ENCODE results near the gene RPL13A. TPM values are rescaled to one million over a fixed set of nuclear protein-coding genes. Genes with fewer than 3 reads are reported as not detected.

Gene RPL13A
- total RNA-seq, 1 experiment from 2014 or later, result 2,726 TPM

DNA sequence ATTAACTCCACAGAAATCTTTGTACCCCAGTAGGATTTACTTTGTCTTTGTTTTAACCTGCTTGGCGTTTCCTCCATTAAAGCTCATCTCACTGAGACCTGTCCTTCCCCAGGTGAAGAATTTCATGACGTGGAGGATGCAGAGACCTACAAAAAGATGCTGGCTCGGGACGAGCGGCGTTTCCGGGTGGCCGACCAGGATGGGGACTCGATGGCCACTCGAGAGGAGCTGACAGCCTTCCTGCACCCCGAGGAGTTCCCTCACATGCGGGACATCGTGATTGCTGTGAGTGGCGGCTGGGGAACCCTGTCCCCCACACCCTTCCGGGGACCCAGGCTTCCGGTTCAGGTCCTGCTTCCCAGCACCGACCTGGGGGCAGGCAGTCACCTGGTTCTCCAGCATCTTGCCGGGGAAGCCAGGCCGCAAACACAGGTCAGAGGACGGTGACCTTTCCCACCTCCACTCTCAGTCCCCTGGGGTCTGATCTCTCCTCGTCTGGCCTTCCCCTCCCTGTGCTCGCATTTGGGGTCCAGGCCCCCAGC is 49.6 kb downstream of the RPL13A start:
- no peak for DNase-seq
- Histone ChIP-seq H3K36me3 (ENCODE audit: control insufficient read depth, insufficient read depth, low read length) (peaks cover 5% of the 10 kb centered on the region), H3K27me3 (replicated peaks; ENCODE audit: control insufficient read depth, insufficient read depth, low read length) (no peaks in the 10 kb centered on the region), H3K9me3 (no peaks in the 10 kb centered on the region), H3K4me1 (no peaks in the 10 kb centered on the region), H3K4me3 (ENCODE audit: low read depth, low read length) (no peak overlapping the region)
- intact Hi-C loops (cut with micrococcal nuclease; ENCODE audit: unreplicated experiment), result no loop called here
- CTCF ChIA-PET, result no interaction called here
- TF ChIP-seq, protein P1, sequence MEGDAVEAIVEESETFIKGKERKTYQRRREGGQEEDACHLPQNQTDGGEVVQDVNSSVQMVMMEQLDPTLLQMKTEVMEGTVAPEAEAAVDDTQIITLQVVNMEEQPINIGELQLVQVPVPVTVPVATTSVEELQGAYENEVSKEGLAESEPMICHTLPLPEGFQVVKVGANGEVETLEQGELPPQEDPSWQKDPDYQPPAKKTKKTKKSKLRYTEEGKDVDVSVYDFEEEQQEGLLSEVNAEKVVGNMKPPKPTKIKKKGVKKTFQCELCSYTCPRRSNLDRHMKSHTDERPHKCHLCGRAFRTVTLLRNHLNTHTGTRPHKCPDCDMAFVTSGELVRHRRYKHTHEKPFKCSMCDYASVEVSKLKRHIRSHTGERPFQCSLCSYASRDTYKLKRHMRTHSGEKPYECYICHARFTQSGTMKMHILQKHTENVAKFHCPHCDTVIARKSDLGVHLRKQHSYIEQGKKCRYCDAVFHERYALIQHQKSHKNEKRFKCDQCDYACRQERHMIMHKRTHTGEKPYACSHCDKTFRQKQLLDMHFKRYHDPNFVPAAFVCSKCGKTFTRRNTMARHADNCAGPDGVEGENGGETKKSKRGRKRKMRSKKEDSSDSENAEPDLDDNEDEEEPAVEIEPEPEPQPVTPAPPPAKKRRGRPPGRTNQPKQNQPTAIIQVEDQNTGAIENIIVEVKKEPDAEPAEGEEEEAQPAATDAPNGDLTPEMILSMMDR (IDR thresholded peaks at IDR 0.05; ENCODE audit: insufficient read depth in 1 of 2, low read depth in 1 of 2, low read length in 1 of 2, severe bottlenecking in 1 of 2, unreplicated experiment in 1 of 2), result no peak
- no TSS peak for BruUV-seq (replicated peaks)
- Mint-ChIP-seq H3K4me1 (ENCODE audit: low read depth, unreplicated experiment) (peaks cover 13% of the 10 kb centered on the region), H3K4me3 (ENCODE audit: unreplicated experiment) (no peak overlapping the region), H3K9me3 (ENCODE audit: unreplicated experiment) (no peaks in the 10 kb centered on the region), H3K36me3 (ENCODE audit: insufficient read depth, unreplicated experiment) (peaks cover 39% of the 10 kb centered on the region), H3K27me3 (ENCODE audit: insufficient read depth, unreplicated experiment) (no peaks in the 10 kb centered on the region), H3K27ac (ENCODE audit: unreplicated experiment) (no peak overlapping the region)
- POLR2A ChIA-PET, result no interaction called here

DNA sequence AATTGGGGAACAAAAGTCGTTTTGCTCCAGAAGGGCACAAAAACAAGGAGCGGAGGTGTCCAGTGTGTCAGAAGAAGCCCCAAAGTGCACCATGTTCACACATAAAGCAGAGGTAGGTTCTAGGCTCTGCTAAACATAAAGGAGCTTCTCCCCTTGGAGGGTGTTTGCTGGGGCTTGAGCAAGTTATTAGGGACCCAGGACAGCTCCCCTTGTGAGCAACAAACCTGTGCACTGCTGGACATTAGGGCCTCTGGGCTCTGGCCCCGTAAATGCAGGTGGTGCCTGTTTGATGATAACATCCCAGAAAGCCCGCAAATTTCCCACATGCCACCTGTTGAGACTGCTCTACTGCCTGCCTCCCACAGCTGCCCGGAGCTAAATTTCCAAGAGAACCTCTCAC is 51.2 kb downstream of the RPL13A start:
- peaks cover 45% of the 10 kb centered on the region for H3K36me3 Mint-ChIP-seq (ENCODE audit: insufficient read depth, unreplicated experiment)
- no peak overlapping the region for H3K4me3 ChIP-seq (ENCODE audit: low read depth, low read length)
- no peak overlapping the region for H3K27ac Mint-ChIP-seq (ENCODE audit: unreplicated experiment)
- POLR2A ChIA-PET, result no interaction called here
- no peak for DNase-seq
- H3K4me1 ChIP-seq, result no peaks in the 10 kb centered on the region
- H3K4me1 Mint-ChIP-seq (ENCODE audit: low read depth, unreplicated experiment), result peaks cover 7% of the 10 kb centered on the region
- H3K9me3 ChIP-seq, result no peaks in the 10 kb centered on the region
- CTCF ChIA-PET, result no interaction called here
- no peak overlapping the region for H3K4me3 Mint-ChIP-seq (ENCODE audit: unreplicated experiment)
- no peaks in the 10 kb centered on the region for H3K9me3 Mint-ChIP-seq (ENCODE audit: unreplicated experiment)
- peaks cover 5% of the 10 kb centered on the region for H3K36me3 ChIP-seq (ENCODE audit: control insufficient read depth, insufficient read depth, low read length)
- BruUV-seq (replicated peaks), result no TSS peak
- TF ChIP-seq, protein P1 (IDR thresholded peaks at IDR 0.05; ENCODE audit: insufficient read depth in 1 of 2, low read depth in 1 of 2, low read length in 1 of 2, severe bottlenecking in 1 of 2, unreplicated experiment in 1 of 2), result no peak
- H3K27me3 Mint-ChIP-seq (ENCODE audit: insufficient read depth, unreplicated experiment), result no peaks in the 10 kb centered on the region
- intact Hi-C loops (cut with micrococcal nuclease; ENCODE audit: unreplicated experiment), result no loop called here
- no peaks in the 10 kb centered on the region for H3K27me3 ChIP-seq (replicated peaks; ENCODE audit: control insufficient read depth, insufficient read depth, low read length)

DNA sequence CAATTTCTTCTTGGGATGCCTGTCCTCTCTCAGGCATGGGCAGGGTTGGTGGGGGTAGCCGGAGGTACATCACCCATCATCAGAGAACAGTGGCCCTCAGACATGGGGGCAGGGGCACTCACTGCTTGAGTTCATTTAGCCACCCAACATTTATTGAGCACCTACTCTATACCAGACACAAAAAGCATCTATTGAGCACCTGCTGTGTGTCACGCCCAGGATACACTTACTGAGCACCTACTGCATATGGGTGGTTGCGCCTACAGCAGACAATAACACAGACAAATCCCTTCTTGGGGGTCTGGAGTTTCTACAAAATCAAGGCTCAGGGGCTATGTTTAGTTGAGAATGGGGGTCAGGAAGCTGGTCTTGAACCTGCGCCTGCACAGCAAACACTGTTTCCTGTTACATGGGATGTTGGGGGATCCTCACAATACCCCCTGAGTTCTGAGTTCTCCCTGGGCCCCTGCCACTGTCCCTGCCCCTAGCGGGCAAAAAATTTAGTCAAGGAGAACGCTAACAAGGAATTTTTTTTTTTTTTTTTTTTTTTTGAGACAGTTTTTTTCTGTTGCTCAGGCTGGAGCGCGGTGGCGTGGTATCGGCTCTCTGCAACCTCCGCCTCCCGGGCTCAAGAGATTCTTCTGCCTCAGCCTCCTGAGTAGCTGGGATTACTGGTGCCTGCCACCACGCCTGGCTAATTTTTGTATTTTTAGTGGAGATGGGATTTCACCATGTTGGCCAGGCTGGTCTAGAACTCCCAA is 52.0 kb downstream of the RPL13A start:
- Histone ChIP-seq H3K4me3 (ENCODE audit: low read depth, low read length) (no peak overlapping the region), H3K27me3 (replicated peaks; ENCODE audit: control insufficient read depth, insufficient read depth, low read length) (no peaks in the 10 kb centered on the region), H3K36me3 (ENCODE audit: control insufficient read depth, insufficient read depth, low read length) (peaks cover 5% of the 10 kb centered on the region), H3K4me1 (no peaks in the 10 kb centered on the region), H3K9me3 (no peaks in the 10 kb centered on the region)
- ChIA-PET POLR2A (interaction anchor here (0.7 kb wide), 1 partner anchor 25 kb away, joined by 17 read pairs; no protein-coding TSS in a partner anchor), CTCF (no interaction called here)
- DNase-seq, result no peak
- BruUV-seq (replicated peaks), result no TSS peak
- H3K36me3 Mint-ChIP-seq (ENCODE audit: insufficient read depth, unreplicated experiment), result peaks cover 45% of the 10 kb centered on the region
- no peak overlapping the region for H3K4me3 Mint-ChIP-seq (ENCODE audit: unreplicated experiment)
- no peaks in the 10 kb centered on the region for H3K27me3 Mint-ChIP-seq (ENCODE audit: insufficient read depth, unreplicated experiment)
- H3K9me3 Mint-ChIP-seq (ENCODE audit: unreplicated experiment), result no peaks in the 10 kb centered on the region
- peak overlapping the region; percentile 27 for H3K27ac Mint-ChIP-seq (ENCODE audit: unreplicated experiment)
- intact Hi-C loops (cut with micrococcal nuclease; ENCODE audit: unreplicated experiment), result no loop called here
- peaks cover 8% of the 10 kb centered on the region for H3K4me1 Mint-ChIP-seq (ENCODE audit: low read depth, unreplicated experiment)
- TF ChIP-seq, protein P1 (IDR thresholded peaks at IDR 0.05; ENCODE audit: insufficient read depth in 1 of 2, low read depth in 1 of 2, low read length in 1 of 2, severe bottlenecking in 1 of 2, unreplicated experiment in 1 of 2), result no peak

Small RNAs within 50 kb of the gene (microRNA-seq; reads per million reads assigned to microRNA genes)
- gene MIR150, result 0.74 reads per million

Other genes starting within 250 kb of the RPL13A start
- 0.56 and 0.84 TPM in 2 replicates for gene SLC6A16, start 162.4 kb upstream of the RPL13A start, total RNA-seq (2022)
- gene CD37, start 152.2 kb upstream of the RPL13A start, total RNA-seq (2022), result not detected in 2 replicates
- 8.6 and 8.8 TPM in 2 replicates for gene TEAD2, start 125.2 kb upstream of the RPL13A start, total RNA-seq (2022)
- not detected in 2 replicates for gene DKKL1, start 123.7 kb upstream of the RPL13A start, total RNA-seq (2022)
- gene KASH5, start 99.4 kb upstream of the RPL13A start, total RNA-seq (2022), result 0.56 and 1.00 TPM in 2 replicates
- gene PTH2, start 64.2 kb upstream of the RPL13A start, total RNA-seq (2022), result not detected in 2 replicates
- 0.25 TPM in 1 of 2 replicates, not detected in the other for gene GFY, start 62.2 kb upstream of the RPL13A start, total RNA-seq (2022)
- 0.21 and 0.36 TPM in 2 replicates for gene SLC17A7, start 46.1 kb upstream of the RPL13A start, total RNA-seq (2022)
- 150 and 167 TPM in 2 replicates for gene PIH1D1, start 35.8 kb upstream of the RPL13A start, total RNA-seq (2022)
- gene ALDH16A1, start 34.4 kb upstream of the RPL13A start, total RNA-seq (2022), result 42.1 and 45.0 TPM in 2 replicates
- 2.1 and 2.4 TPM in 2 replicates for gene FLT3LG, start 13.4 kb upstream of the RPL13A start, total RNA-seq (2022)
- 2,065 and 2,191 TPM in 2 replicates for gene RPS11, start 8.8 kb downstream of the RPL13A start, total RNA-seq (2022)
- gene FCGRT, start 25.1 kb downstream of the RPL13A start, total RNA-seq (2022), result 135 and 136 TPM in 2 replicates
- gene RCN3, start 40.4 kb downstream of the RPL13A start, total RNA-seq (2022), result 6.6 and 7.0 TPM in 2 replicates
- 74.7 and 77.7 TPM in 2 replicates for gene NOSIP, start 92.9 kb downstream of the RPL13A start, total RNA-seq (2022)
- 7.7 and 8.4 TPM in 2 replicates for gene PRRG2, start 93.7 kb downstream of the RPL13A start, total RNA-seq (2022)
- 38.8 and 40.5 TPM in 2 replicates for gene PRR12, start 103.6 kb downstream of the RPL13A start, total RNA-seq (2022)
- 10.6 and 11.3 TPM in 2 replicates for gene RRAS, start 152.5 kb downstream of the RPL13A start, total RNA-seq (2022)
- 83.4 and 89.5 TPM in 2 replicates for gene SCAF1, start 154.6 kb downstream of the RPL13A start, total RNA-seq (2022)
- gene IRF3, start 178.2 kb downstream of the RPL13A start, total RNA-seq (2022), result 125 and 131 TPM in 2 replicates
- gene BCL2L12, start 178.3 kb downstream of the RPL13A start, total RNA-seq (2022), result 103 and 111 TPM in 2 replicates
- 326 and 343 TPM in 2 replicates for gene PRMT1, start 189.7 kb downstream of the RPL13A start, total RNA-seq (2022)
- 8.5 and 10.4 TPM in 2 replicates for gene ADM5, start 202.0 kb downstream of the RPL13A start, total RNA-seq (2022)
- gene CPT1C, start 203.5 kb downstream of the RPL13A start, total RNA-seq (2022), result 1.9 and 2.0 TPM in 2 replicates

Data from Caco-2 (cell line).